C4-2B (cell line): ENCODE measurements around the gene DSCAM.

Experiments
- CTCF ChIP-seq: fragments of 450-650 bp; conservative IDR thresholded peaks from 2 replicates; pipeline ENCODE4 v1.5.1; 2017; ENCODE audit warnings: mild to moderate bottlenecking
- ZFX ChIP-seq: fragments of 450-650 bp; IDR thresholded peaks from 2 replicates; pipeline ENCODE4 v1.6.1; 2017

- TF ChIP-seq CTCF (no peak), ZFX (no peak)
Measured at GRCh38 chr21:40886006-40886405, 39.0 kb upstream of the DSCAM start.
